LNCaP clone FGC (cell line): ENCODE data around the gene YEATS2.
"Not testable (repeated sequence)": the region's sequence is repeated elsewhere in the genome, so short reads cannot be mapped to it uniquely, and the experiment has no call there.

Source experiments
- DNase-seq: peaks from one replicate; pipeline ENCODE4 v3.0.0-alpha.2; 2011; ENCODE audit warnings: low read depth
- H3K4me3 ChIP-seq: 2 replicates; pipeline ENCODE4 v1.5.1; 2011; ENCODE audit warnings: mild to moderate bottlenecking, low read depth, low read length, control low read depth
- TF ChIP-seq, protein P1 (sequence below): IDR thresholded peaks from 2 replicates; pipeline ENCODE4 v1.5.1; 2012; ENCODE audit warnings: mild to moderate bottlenecking; ENCODE audit not compliant: control insufficient read depth, insufficient read depth; ENCODE audit errors: extremely low read depth

YEATS2 gene

GRCh38 chr3:183774631-183775030, 77.0 kb downstream of the YEATS2 start:
- TF ChIP-seq, protein P1, sequence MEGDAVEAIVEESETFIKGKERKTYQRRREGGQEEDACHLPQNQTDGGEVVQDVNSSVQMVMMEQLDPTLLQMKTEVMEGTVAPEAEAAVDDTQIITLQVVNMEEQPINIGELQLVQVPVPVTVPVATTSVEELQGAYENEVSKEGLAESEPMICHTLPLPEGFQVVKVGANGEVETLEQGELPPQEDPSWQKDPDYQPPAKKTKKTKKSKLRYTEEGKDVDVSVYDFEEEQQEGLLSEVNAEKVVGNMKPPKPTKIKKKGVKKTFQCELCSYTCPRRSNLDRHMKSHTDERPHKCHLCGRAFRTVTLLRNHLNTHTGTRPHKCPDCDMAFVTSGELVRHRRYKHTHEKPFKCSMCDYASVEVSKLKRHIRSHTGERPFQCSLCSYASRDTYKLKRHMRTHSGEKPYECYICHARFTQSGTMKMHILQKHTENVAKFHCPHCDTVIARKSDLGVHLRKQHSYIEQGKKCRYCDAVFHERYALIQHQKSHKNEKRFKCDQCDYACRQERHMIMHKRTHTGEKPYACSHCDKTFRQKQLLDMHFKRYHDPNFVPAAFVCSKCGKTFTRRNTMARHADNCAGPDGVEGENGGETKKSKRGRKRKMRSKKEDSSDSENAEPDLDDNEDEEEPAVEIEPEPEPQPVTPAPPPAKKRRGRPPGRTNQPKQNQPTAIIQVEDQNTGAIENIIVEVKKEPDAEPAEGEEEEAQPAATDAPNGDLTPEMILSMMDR, result no peak
- DNase-seq, result no peak
- H3K4me3 ChIP-seq, result no peak overlapping the region

DNA sequence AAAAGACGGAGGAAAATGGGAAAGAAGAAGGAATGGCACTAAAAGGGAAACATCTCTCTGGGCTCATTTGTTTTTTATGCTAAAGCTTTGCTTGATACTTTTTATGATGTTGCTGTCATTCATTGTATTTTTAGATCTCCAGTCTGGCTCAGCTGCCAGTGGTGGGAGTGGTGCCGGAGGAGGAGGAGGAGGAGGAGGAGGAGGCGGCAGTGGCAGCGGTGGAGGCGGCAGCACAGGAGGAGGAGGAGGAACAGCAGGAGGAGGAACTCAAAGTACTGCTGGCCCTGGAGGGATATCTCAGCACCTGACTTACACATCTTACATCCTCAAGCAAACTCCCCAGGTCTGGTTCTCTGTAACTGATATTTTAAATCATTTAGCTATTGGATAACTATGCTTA, 78.2 kb downstream of the YEATS2 start:
- H3K4me3 ChIP-seq, result no peak overlapping the region
- no peak for DNase-seq
- TF ChIP-seq, protein P1, result no peak

DNA sequence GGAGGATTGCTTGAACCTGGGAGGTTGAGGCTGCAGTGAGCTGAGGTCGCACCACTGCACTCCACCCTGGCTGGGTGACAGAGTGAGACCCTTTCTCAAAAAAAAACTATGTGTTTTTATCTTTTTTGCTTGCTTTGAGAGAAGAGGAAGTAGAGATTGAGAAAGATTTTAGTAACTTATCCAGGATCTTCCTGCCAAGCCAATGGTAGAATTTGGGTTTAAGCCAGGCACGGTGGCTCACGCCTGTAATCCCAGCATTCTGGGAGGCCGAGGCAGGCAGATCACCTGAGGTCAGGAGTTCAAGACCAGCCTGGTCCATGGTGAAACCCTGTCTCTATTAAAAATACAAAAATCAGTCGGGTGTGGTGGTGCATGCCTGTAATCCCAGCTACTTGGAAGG, 78.9 kb downstream of the YEATS2 start:
- H3K4me3 ChIP-seq, DNase-seq: not testable (repeated sequence)

DNA sequence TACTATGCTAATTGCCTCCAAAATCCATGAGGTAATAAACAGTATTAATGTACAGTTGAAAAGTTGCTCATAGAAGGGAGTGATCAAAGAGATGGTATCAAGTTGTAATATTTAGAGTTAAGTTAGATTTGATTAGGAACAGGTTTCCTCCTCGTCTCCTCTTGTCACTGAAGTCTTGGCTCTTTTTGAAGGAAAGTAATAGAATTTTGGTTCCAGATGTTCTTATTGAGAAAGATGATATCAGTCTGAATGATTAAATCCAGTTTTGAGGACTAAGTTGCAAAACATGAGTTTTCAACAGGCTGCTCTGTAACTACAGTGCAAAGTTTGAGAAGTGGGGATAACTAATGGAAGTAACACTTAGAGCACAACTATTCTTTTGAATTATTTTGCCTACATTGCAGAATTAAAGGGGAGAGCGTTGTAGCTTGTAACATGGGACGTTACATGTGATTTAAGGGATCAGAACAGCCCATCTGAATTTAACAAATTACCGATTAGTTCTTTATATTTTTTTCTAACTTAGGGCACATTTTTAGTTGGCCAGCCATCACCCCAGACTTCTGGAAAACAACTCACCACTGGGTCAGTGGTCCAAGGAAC, 79.5 kb downstream of the YEATS2 start:
- TF ChIP-seq, protein P1, result no peak
- H3K4me3 ChIP-seq, result no peak overlapping the region
- no peak for DNase-seq

GRCh38 chr3:183779896-183780465, 82.4 kb downstream of the YEATS2 start:
- DNase-seq, result no peak
- no peak overlapping the region for H3K4me3 ChIP-seq
- TF ChIP-seq, protein P1, result no peak

DNA sequence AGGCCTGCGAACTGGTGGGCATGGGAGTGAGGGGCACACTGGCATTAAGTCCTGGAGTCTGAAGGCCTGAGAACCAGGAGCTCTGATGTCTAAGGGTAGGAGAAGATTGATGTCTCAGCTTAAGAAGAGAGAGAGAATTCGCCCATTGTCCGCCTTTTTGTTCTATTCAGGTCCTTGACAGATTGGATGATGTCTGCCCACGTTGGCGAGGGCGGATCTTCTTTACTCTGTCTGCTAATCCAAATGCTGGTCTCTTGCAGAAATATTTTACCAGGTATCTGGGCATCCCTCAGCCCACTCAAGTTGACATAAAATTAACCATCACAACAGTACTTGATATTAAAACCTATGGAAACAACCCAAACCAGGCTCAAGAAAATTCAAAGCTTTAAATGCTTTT, 83.6 kb downstream of the YEATS2 start:
- TF ChIP-seq, protein P1, result no peak
- H3K4me3 ChIP-seq, result no peak overlapping the region
- DNase-seq, result no peak

- DNase-seq, result no peak
- TF ChIP-seq, protein P1, result no peak
- no peak overlapping the region for H3K4me3 ChIP-seq
Measured at GRCh38 chr3:183782576-183783276, 85.1 kb downstream of the YEATS2 start.

GRCh38 chr3:183784503-183784902, 86.9 kb downstream of the YEATS2 start:
- not testable (repeated sequence) for H3K4me3 ChIP-seq, DNase-seq
